Central memory CD8-positive, alpha-beta T cell (primary cell): ENCODE results near the gene TBX1.
A peak's percentile ranks its signal among the peaks of the same experiment; 100 is the strongest.
"Not testable (repeated sequence)": the region's sequence is repeated elsewhere in the genome, so short reads cannot be mapped to it uniquely, and the experiment has no call there.

Experiments
- ATAC-seq: fragments of 150-1000 bp; cut with Tn5 transposase; replicated peaks from 2 replicates; pipeline ENCODE4 v1.10.0; 2022; ENCODE audit warnings: mild to moderate bottlenecking, moderate FRiP score, moderate number of reproducible peaks; ENCODE audit not compliant: poor library complexity, severe bottlenecking; ENCODE audit errors: extremely low read depth
- DNase-seq, 2 donors: peaks; one replicate each; pipeline ENCODE4 v3.0.0; 2021; ENCODE audit warnings: low spot score in 2 of 2
- H3K27ac Mint-ChIP-seq: one replicate; pipeline ENCODE4 v1.8.0; 2022; ENCODE audit warnings: low read depth, mild to moderate bottlenecking, moderate library complexity, mixed read lengths
- H3K27me3 Mint-ChIP-seq: one replicate; pipeline ENCODE4 v1.8.0; 2022; ENCODE audit warnings: mixed read lengths
- H3K36me3 Mint-ChIP-seq: one replicate; pipeline ENCODE4 v1.8.0; 2022; ENCODE audit warnings: mild to moderate bottlenecking, moderate library complexity, mixed read lengths; ENCODE audit not compliant: insufficient read depth
- H3K4me1 Mint-ChIP-seq: one replicate; pipeline ENCODE4 v1.8.0; 2022; ENCODE audit warnings: mixed read lengths
- H3K4me3 Mint-ChIP-seq: one replicate; pipeline ENCODE4 v1.8.0; 2022; ENCODE audit warnings: mild to moderate bottlenecking, moderate library complexity, mixed read lengths
- H3K9me3 Mint-ChIP-seq: one replicate; pipeline ENCODE4 v1.8.0; 2022; ENCODE audit warnings: mixed read lengths

TBX1 gene

GRCh38 chr22:19726064-19726788 lies 34.4 kb upstream of the TBX1 start:
- H3K9me3 Mint-ChIP-seq, H3K4me3 Mint-ChIP-seq, ATAC-seq, H3K27ac Mint-ChIP-seq, DNase-seq: not testable (repeated sequence)
- peaks cover 15% of the 10 kb centered on the region for H3K4me1 Mint-ChIP-seq
- peaks cover 13% of the 10 kb centered on the region for H3K36me3 Mint-ChIP-seq
- H3K27me3 Mint-ChIP-seq: peaks cover 37% of the 10 kb centered on the region

- ATAC-seq (no peak), DNase-seq (no peak)
- Mint-ChIP-seq H3K4me3 (no peak overlapping the region), H3K27me3 (peaks cover 30% of the 10 kb centered on the region), H3K27ac (no peak overlapping the region), H3K36me3 (peaks cover 13% of the 10 kb centered on the region), H3K9me3 (no peaks in the 10 kb centered on the region), H3K4me1 (peaks cover 15% of the 10 kb centered on the region)
These were observed 33.0 kb upstream of the TBX1 start for GRCh38 chr22:19727310-19728150.

- ATAC-seq (no peak), DNase-seq (no peak)
- Mint-ChIP-seq H3K4me1 (peaks cover 15% of the 10 kb centered on the region), H3K27ac (no peak overlapping the region), H3K36me3 (peaks cover 13% of the 10 kb centered on the region), H3K27me3 (peaks cover 23% of the 10 kb centered on the region), H3K4me3 (no peak overlapping the region), H3K9me3 (no peaks in the 10 kb centered on the region)
These were observed 32.3 kb upstream of the TBX1 start for GRCh38 chr22:19728271-19728670.

GRCh38 chr22:19728836-19729235 lies 31.7 kb upstream of the TBX1 start:
- Mint-ChIP-seq H3K36me3 (peaks cover 14% of the 10 kb centered on the region), H3K4me1 (peaks cover 15% of the 10 kb centered on the region), H3K27me3 (peaks cover 23% of the 10 kb centered on the region), H3K27ac (no peak overlapping the region), H3K9me3 (no peaks in the 10 kb centered on the region), H3K4me3 (no peak overlapping the region)
- ATAC-seq (no peak), DNase-seq (no peak)

- no peaks in the 10 kb centered on the region for H3K9me3 Mint-ChIP-seq
- H3K36me3 Mint-ChIP-seq: peaks cover 16% of the 10 kb centered on the region
- no peak overlapping the region for H3K27ac Mint-ChIP-seq
- H3K27me3 Mint-ChIP-seq: peaks cover 21% of the 10 kb centered on the region
- DNase-seq: no peak
- H3K4me3 Mint-ChIP-seq: no peak overlapping the region
- peaks cover 13% of the 10 kb centered on the region for H3K4me1 Mint-ChIP-seq
- no peak for ATAC-seq
These were observed 31.1 kb upstream of the TBX1 start for GRCh38 chr22:19729507-19729906.

GRCh38 chr22:19730198-19730597 lies 30.4 kb upstream of the TBX1 start:
- Mint-ChIP-seq H3K27me3 (peaks cover 14% of the 10 kb centered on the region), H3K4me3 (peak overlapping the region; percentile 79), H3K4me1 (peaks cover 6% of the 10 kb centered on the region), H3K36me3 (peaks cover 11% of the 10 kb centered on the region), H3K27ac (no peak overlapping the region), H3K9me3 (no peaks in the 10 kb centered on the region)
- DNase-seq (no peak), ATAC-seq (no peak)

- H3K27ac Mint-ChIP-seq: no peak overlapping the region
- H3K4me3 Mint-ChIP-seq: peak overlapping the region; percentile 79
- peak; percentile 76 for ATAC-seq
- H3K4me1 Mint-ChIP-seq: peaks cover 6% of the 10 kb centered on the region
- H3K27me3 Mint-ChIP-seq: peaks cover 8% of the 10 kb centered on the region
- H3K9me3 Mint-ChIP-seq: no peaks in the 10 kb centered on the region
- peaks cover 9% of the 10 kb centered on the region for H3K36me3 Mint-ChIP-seq
- DNase-seq: peak; percentile 74 to 87
These were observed 29.8 kb upstream of the TBX1 start for GRCh38 chr22:19730655-19731360.

- Mint-ChIP-seq H3K27me3 (peaks cover 8% of the 10 kb centered on the region), H3K27ac (no peak overlapping the region), H3K4me1 (peaks cover 6% of the 10 kb centered on the region), H3K9me3 (no peaks in the 10 kb centered on the region), H3K36me3 (peaks cover 9% of the 10 kb centered on the region), H3K4me3 (no peak overlapping the region)
- ATAC-seq (no peak), DNase-seq (no peak)
These were observed 29.0 kb upstream of the TBX1 start for GRCh38 chr22:19731361-19732135.

GRCh38 chr22:19732403-19733113 lies 28.0 kb upstream of the TBX1 start:
- DNase-seq (no peak), ATAC-seq (no peak)
- Mint-ChIP-seq H3K36me3 (peaks cover 6% of the 10 kb centered on the region), H3K4me1 (peaks cover 6% of the 10 kb centered on the region), H3K4me3 (no peak overlapping the region), H3K9me3 (no peaks in the 10 kb centered on the region), H3K27ac (no peak overlapping the region), H3K27me3 (peaks cover 5% of the 10 kb centered on the region)

GRCh38 chr22:19733755-19734154 lies 26.8 kb upstream of the TBX1 start:
- H3K4me3 Mint-ChIP-seq: no peak overlapping the region
- no peak for DNase-seq
- H3K27ac Mint-ChIP-seq: no peak overlapping the region
- H3K9me3 Mint-ChIP-seq: no peaks in the 10 kb centered on the region
- peaks cover 6% of the 10 kb centered on the region for H3K4me1 Mint-ChIP-seq
- ATAC-seq: no peak
- H3K36me3 Mint-ChIP-seq: peaks cover 6% of the 10 kb centered on the region
- no peaks in the 10 kb centered on the region for H3K27me3 Mint-ChIP-seq

GRCh38 chr22:19734163-19734562 lies 26.4 kb upstream of the TBX1 start:
- DNase-seq: no peak
- Mint-ChIP-seq H3K4me1 (peaks cover 6% of the 10 kb centered on the region), H3K9me3 (no peaks in the 10 kb centered on the region), H3K27me3 (no peaks in the 10 kb centered on the region), H3K4me3 (no peak overlapping the region), H3K36me3 (peaks cover 6% of the 10 kb centered on the region), H3K27ac (no peak overlapping the region)
- ATAC-seq: no peak
